SK-N-SH treated with all-trans-retinoic acid at 6 μM for 48 hours (cell line): Measurements from ENCODE around the gene RBM18.

ENCODE experiments used
- ATAC-seq: fragments of 200-7000 bp; cut with Tn5 transposase; 3 replicates; pipeline ENCODE4 v1.9.1; 2020; ENCODE audit warnings: mild to moderate bottlenecking, moderate library complexity
- ARNTL ChIP-seq: fragments of 450-650 bp; formaldehyde crosslinking; IDR thresholded peaks from 2 replicates; pipeline ENCODE4 v1.5.0; 2020; ENCODE audit warnings: low read depth, mild to moderate bottlenecking, moderate library complexity, borderline replicate concordance
- BACH2 ChIP-seq: fragments of 250-450 bp; sonication (Bioruptor Pico); IDR thresholded peaks from 2 replicates; pipeline ENCODE4 v1.9.0; 2021; ENCODE audit warnings: mild to moderate bottlenecking, borderline replicate concordance
- CREB5 ChIP-seq: fragments of 250-450 bp; sonication (Bioruptor Pico); IDR thresholded peaks from 2 replicates; pipeline ENCODE4 v1.5.1; 2020; ENCODE audit warnings: low read depth, mild to moderate bottlenecking, moderate library complexity
- CSDC2 ChIP-seq: fragments of 250-450 bp; sonication (Bioruptor Pico); IDR thresholded peaks from 2 replicates; pipeline ENCODE4 v1.5.0; 2020; ENCODE audit warnings: mild to moderate bottlenecking, moderate library complexity
- CSRNP3 ChIP-seq: fragments of 250-450 bp; sonication (Bioruptor Pico); IDR thresholded peaks from 2 replicates; pipeline ENCODE4 v1.5.1; 2021; ENCODE audit warnings: mild to moderate bottlenecking, moderate library complexity
- ESRRG ChIP-seq: fragments of 250-450 bp; sonication (Bioruptor Pico); IDR thresholded peaks from 2 replicates; pipeline ENCODE4 v1.6.1; 2021; ENCODE audit warnings: mild to moderate bottlenecking
- GLIS3 ChIP-seq: fragments of 250-450 bp; sonication (Bioruptor Pico); IDR thresholded peaks from 2 replicates; pipeline ENCODE4 v1.5.0; 2020; ENCODE audit warnings: mild to moderate bottlenecking, moderate library complexity
- ISL1 ChIP-seq: fragments of 250-450 bp; sonication (Bioruptor Pico); IDR thresholded peaks from 2 replicates; pipeline ENCODE4 v2.1.2; 2022; ENCODE audit warnings: mild to moderate bottlenecking, moderate library complexity
- OSR1 ChIP-seq: fragments of 250-450 bp; sonication (Bioruptor Pico); IDR thresholded peaks from 2 replicates; pipeline ENCODE4 v1.8.0; 2022; ENCODE audit warnings: moderate library complexity, mild to moderate bottlenecking, inconsistent platforms
- PATZ1 ChIP-seq: fragments of 250-450 bp; sonication (Bioruptor Pico); IDR thresholded peaks from 2 replicates; pipeline ENCODE4 v1.8.0; 2020; ENCODE audit warnings: mild to moderate bottlenecking, moderate library complexity, borderline replicate concordance
- POU6F1 ChIP-seq: fragments of 250-450 bp; sonication (Bioruptor Pico); IDR thresholded peaks from 2 replicates; pipeline ENCODE4 v1.8.0; 2021; ENCODE audit warnings: low read depth, mild to moderate bottlenecking, moderate library complexity, borderline replicate concordance
- PPARA ChIP-seq: fragments of 250-450 bp; sonication (Bioruptor Pico); IDR thresholded peaks from 2 replicates; pipeline ENCODE4 v1.5.0; 2020; ENCODE audit warnings: mild to moderate bottlenecking, borderline replicate concordance
- RARB ChIP-seq: fragments of 250-450 bp; sonication (Bioruptor Pico); IDR thresholded peaks from 2 replicates; pipeline ENCODE4 v1.8.0; 2021; ENCODE audit warnings: mild to moderate bottlenecking, moderate library complexity
- SNAI2 ChIP-seq: fragments of 250-450 bp; sonication (Bioruptor Pico); IDR thresholded peaks from 2 replicates; pipeline ENCODE4 v1.5.0; 2020; ENCODE audit warnings: mild to moderate bottlenecking, moderate library complexity
- TCF4 ChIP-seq: fragments of 250-450 bp; sonication (Bioruptor Pico); IDR thresholded peaks from 2 replicates; pipeline ENCODE4 v1.8.0; 2021; ENCODE audit warnings: mild to moderate bottlenecking, moderate library complexity, borderline replicate concordance
- TOX ChIP-seq: fragments of 250-450 bp; sonication (Bioruptor Pico); IDR thresholded peaks from 2 replicates; pipeline ENCODE4 v1.8.0; 2021; ENCODE audit warnings: mild to moderate bottlenecking, moderate library complexity, borderline replicate concordance
- TSHZ2 ChIP-seq: fragments of 250-450 bp; sonication (Bioruptor Pico); IDR thresholded peaks from 2 replicates; pipeline ENCODE4 v1.5.0; 2020; ENCODE audit warnings: mild to moderate bottlenecking, moderate library complexity
- ZC3H10 ChIP-seq: fragments of 250-450 bp; sonication (Bioruptor Pico); IDR thresholded peaks from 2 replicates; pipeline ENCODE4 v1.5.1; 2021; ENCODE audit warnings: mild to moderate bottlenecking, moderate library complexity
- ZFP3 ChIP-seq: fragments of 250-450 bp; sonication (Bioruptor Pico); IDR thresholded peaks from 2 replicates; pipeline ENCODE4 v1.5.0; 2020; ENCODE audit warnings: mild to moderate bottlenecking, moderate library complexity
- ZFP30 ChIP-seq: fragments of 450-650 bp; formaldehyde crosslinking; IDR thresholded peaks from 2 replicates; pipeline ENCODE4 v1.5.0; 2022; ENCODE audit warnings: mild to moderate bottlenecking, moderate library complexity
- ZNF565 ChIP-seq: fragments of 450-650 bp; formaldehyde crosslinking; conservative IDR thresholded peaks from 2 replicates; pipeline ENCODE4 v1.5.0; 2020; ENCODE audit warnings: low read depth, mild to moderate bottlenecking, moderate library complexity
- ZNF70 ChIP-seq: fragments of 450-650 bp; formaldehyde crosslinking; IDR thresholded peaks from 2 replicates; pipeline ENCODE4 v1.5.0; 2020; ENCODE audit warnings: mild to moderate bottlenecking, moderate library complexity

Gene RBM18

GRCh38 chr9:122205176-122205575, 59.5 kb downstream of the RBM18 start:
- TF ChIP-seq TCF4 = no peak
- no peak for TF ChIP-seq BACH2 (CRISPR knock-in tag)
- TF ChIP-seq SNAI2 (CRISPR knock-in tag) = no peak
- no peak for TF ChIP-seq RARB (CRISPR knock-in tag)
- TF ChIP-seq PATZ1 (CRISPR knock-in tag) = no peak
- no peak for TF ChIP-seq ESRRG (CRISPR knock-in tag)
- TF ChIP-seq PPARA (CRISPR knock-in tag) = no peak
- TF ChIP-seq CSRNP3 (CRISPR knock-in tag) = no peak
- no peak for TF ChIP-seq ZFP3 (CRISPR knock-in tag)
- TF ChIP-seq ISL1 = no peak
- no peak for TF ChIP-seq CREB5
- no peak for TF ChIP-seq TSHZ2 (CRISPR knock-in tag)
- no peak for TF ChIP-seq ARNTL (CRISPR knock-in tag)
- TF ChIP-seq OSR1 = no peak
- TF ChIP-seq CSDC2 (CRISPR knock-in tag) = no peak
- TF ChIP-seq GLIS3 = no peak
- no peak for TF ChIP-seq ZC3H10 (CRISPR knock-in tag)
- TF ChIP-seq TOX (CRISPR knock-in tag) = no peak
- no peak for TF ChIP-seq ZFP30 (CRISPR knock-in tag)
- TF ChIP-seq, all 23 proteins: peak for 0
- ATAC-seq = no peak

- ATAC-seq = no peak
- TF ChIP-seq CSRNP3 (CRISPR knock-in tag) (no peak), ZNF565 (CRISPR knock-in tag) (no peak), ARNTL (CRISPR knock-in tag) (no peak), POU6F1 (CRISPR knock-in tag) (no peak), ZNF70 (CRISPR knock-in tag) (no peak), CSDC2 (CRISPR knock-in tag) (no peak), OSR1 (no peak), PATZ1 (CRISPR knock-in tag) (no peak), ESRRG (CRISPR knock-in tag) (no peak), RARB (CRISPR knock-in tag) (no peak)
Observed at GRCh38 chr9:122204491-122204890, 60.1 kb downstream of the RBM18 start.
